ENCODE measurements around the gene PFN1.

Gene PFN1

DNA sequence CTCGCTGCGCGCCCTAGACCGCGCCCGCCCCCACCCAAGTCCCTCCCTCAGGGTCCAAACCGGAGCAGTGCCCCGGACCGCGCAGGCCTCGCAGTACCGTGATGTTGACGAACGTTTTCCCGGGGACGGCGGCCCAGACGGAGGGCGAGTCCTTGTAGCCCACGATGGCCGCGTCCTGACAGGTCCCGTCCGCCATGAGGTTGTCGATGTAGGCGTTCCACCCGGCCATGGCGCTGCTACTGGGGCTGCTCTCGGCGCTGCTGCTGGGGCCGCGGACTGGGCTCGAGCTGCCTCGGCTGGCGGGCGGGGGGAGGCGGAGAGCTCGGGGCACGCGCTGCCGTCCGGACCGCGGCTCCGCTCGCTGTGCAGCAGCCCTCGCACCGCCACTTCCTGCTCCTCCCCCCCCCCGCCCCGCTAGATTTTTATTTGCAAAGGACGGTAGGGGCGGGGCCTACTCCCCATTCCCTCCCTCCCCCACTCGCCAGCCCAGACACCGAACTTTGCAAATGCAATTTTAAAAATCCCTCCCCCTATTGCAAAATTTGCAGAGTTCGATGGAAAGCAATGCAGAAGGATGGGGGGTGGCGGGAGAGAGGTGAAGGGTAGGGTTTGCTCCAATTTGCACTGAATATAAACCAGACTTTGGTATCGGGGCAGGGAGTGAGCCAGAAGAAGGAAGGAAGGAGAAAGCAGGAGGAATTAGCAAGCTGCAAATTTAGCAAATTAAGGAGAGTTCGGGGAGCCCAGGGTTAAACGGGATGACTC is at the start of gene PFN1:
Gene PFN1 (minus strand): TSS at position 365 of the 765 bp plus-strand sequence. CDS start 136 bp downstream, at position 229.
- peak; percentile 94 for DNase-seq (ENCODE audit: low spot score)

DNA sequence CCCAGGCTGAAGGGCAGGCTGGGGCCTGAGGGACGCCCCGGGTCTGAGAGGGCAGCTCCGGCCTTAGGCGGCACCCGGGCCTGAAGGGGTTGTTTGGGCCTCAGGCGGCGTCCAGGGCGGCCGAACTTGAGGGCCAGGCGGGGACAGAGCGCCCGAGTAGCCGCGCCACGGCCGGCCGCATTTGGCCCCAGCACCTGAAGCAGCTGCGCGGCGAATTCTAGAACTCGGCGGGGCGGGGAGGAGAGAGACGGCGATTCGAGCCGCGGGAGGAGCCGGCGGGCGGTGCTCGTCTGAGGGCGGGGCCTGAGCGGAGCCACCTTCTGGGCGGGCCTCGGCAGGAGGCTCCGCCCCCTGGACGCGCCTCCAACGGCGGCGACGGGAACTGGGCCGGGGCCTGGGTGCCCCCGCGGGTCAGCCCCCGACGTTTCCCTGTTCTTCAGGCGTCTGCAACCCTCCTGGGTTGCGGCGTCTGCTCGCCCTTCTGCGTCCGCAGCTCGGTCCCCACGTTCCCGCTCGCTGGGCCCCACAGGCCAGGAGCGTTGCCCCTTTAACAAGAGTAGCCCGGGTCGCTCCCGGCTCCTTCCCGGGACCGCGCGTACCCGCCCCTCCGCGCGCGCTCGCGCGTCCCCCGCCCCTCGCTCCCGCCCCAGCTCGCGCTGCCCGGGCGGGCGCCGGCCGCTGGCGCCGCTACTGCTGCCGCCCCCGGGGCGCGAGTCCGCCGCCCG is 49.1 kb upstream of the PFN1 start, which contains the start of the genes INCA1 and KIF1C:
Gene INCA1 (minus strand): TSS at position 221 of the 725 bp plus-strand sequence. CDS start 3,085 bp downstream, outside the sequence.
Gene KIF1C (plus strand): TSS at position 649 of the 725 bp plus-strand sequence. CDS start 2,297 bp downstream, outside the sequence.
- peak; percentile 90 for DNase-seq (ENCODE audit: low spot score)

DNA sequence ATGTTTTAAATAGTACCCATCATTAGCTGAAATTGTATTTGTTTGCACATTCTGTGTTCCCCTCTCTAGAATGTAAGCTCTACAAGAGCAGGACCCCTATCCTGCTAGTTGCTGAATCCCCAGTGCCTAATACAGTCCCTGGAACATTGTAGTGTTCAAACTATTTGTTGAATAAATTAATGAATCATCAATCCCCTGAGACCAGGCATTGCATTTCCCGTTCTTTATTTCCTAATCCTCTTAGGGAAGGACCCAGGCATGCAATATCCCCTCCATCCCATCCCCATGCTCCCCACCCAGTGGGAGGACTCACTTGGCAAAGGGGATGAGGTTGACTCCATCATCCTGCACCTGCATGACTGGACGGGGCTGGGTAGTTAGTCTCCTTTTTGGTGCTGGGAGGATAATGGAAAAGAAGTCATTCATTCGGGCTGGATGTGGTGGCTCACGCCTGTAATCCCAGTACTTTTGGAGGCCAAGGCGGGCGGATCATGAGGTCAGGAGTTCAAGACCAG is 45.8 kb upstream of the PFN1 start:
- DNase-seq (ENCODE audit: low spot score), result no peak

- DNase-seq (ENCODE audit: low spot score), result no peak
These were observed 39.6 kb upstream of the PFN1 start for GRCh38 chr17:4987767-4988567.

DNA sequence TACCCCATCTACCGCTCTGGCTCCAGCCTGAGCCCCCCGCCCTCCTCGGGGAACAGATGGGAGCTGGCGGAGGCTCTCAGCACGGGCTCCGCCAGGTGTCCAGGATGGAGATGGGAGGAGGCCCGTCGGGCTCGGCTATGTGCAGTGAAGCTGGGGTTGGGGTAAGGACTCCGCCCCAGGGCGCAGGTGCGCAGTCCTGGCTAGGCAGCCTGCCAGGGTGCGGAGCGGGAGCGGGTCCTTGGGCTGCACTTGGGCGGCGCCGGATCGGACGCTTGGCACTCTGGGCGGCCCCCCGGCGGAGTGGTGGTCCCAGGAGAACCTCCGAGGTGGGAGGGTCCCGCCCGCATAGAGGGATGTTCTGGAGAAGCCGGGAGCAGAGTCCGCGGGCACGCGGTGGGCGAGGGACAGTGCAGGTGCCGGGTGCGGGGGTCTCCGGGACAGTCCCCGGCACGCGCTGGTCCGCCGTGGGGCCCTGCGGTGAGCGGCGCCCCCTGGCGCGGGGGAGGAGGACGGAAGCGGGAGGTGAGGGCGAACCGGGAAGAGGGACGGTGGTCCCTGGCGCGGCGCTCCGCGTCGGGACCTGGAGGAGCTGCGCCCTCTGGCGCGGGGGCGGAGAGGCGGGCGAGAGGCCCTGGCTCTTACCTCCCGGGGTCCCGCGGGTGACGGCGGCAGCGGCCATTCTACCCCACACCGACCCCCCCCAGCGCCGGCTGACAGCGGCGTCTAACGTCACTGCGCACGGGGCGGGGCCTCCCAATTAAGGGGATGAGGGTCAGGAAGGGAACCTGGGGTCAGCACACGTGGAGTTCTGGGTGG is 38.8 kb upstream of the PFN1 start, which contains the start of gene CAMTA2:
Gene CAMTA2 (minus strand): TSS at position 725 of the 816 bp plus-strand sequence. CDS start 1,453 bp downstream, outside the sequence.
- DNase-seq (ENCODE audit: low spot score), result peak; percentile 83

DNA sequence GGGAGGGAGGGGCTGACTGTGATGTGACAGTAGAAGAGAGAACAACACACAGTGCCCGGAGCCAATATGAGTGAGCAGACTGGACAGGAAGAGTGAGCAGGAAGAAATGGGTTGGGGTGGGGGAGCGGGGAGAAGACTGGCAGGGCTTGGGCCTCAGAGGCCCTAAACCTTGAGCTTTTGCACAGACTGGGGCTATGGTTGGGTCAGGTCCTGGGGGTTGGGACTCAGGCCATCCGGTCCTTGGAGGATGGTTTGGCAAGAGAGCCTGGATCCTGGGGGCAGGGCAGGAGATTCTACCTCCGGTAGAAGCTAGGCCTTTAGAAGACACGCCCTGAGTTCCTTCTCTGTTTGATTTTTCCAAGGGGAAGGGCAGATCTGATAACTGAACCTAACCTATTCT is 38.1 kb upstream of the PFN1 start:
- DNase-seq (ENCODE audit: low spot score), result no peak

DNA sequence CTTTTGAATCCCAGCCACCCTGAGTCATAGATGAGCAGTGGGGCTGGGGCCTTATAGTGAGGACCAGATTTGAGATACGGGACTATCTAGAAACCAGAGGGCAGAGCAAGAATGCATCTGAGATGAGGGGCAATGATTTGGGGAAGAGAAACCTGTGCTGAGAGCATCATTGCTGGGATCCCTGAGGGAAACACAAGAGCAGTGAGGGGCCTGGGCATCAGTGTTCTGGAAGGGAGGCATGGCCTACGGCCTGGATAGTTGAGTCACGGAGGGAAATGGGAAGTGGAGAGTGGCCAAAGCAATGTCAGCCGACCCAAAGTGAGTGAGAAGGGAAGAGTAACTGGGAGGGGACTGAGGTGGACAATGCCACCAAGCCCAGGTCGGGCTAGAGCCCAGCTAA is 34.0 kb upstream of the PFN1 start:
- no peak for DNase-seq (ENCODE audit: low spot score)

DNA sequence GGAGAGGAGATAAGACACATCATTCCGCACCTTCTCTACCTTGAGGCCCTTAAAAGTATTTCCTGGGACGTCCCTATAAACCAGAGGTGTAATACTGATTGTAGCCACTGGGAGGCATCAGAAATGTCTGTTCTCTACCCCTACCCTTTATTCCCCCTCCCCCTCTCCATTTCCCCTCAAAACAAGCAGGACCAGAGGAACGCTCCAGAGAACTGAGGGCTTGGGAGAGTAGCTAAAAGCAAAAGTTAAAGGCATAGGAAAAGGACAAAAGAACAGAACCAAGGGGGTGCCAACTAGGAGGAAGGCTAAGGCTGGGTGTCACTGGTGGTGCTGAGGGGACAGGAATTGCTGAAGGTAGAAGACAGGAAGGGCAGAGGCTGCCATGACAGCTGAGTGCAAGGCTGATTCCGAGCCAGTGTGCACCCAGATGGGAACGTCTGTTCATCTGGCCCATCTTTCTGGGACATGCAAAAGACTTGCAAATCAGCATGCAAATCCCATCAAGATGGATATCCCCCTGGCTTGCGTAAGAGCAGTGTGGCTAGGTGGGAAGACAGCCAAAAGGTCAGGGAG is 32.4 kb upstream of the PFN1 start:
- peak; percentile 71 for DNase-seq (ENCODE audit: low spot score)

DNA sequence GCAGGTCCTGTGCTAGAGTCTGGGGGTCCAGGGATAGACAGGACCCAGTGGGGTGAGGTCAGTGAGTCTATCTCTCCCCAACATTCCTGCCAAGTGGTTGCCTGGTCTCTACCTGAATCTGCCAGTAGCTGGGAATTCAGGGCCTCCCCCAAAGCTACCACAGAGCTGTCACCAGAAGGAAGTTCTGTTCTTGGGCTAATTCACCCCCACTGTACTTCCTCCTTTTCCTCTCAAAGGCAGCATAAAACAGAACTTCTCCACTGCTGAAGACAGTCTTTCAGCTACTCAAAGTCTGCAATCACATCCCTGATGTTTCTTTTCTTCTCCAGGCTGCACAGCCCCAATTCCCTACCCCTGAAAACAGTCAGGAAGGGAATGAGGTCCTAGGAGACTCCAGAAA is 30.4 kb upstream of the PFN1 start:
- DNase-seq (ENCODE audit: low spot score), result no peak

DNA sequence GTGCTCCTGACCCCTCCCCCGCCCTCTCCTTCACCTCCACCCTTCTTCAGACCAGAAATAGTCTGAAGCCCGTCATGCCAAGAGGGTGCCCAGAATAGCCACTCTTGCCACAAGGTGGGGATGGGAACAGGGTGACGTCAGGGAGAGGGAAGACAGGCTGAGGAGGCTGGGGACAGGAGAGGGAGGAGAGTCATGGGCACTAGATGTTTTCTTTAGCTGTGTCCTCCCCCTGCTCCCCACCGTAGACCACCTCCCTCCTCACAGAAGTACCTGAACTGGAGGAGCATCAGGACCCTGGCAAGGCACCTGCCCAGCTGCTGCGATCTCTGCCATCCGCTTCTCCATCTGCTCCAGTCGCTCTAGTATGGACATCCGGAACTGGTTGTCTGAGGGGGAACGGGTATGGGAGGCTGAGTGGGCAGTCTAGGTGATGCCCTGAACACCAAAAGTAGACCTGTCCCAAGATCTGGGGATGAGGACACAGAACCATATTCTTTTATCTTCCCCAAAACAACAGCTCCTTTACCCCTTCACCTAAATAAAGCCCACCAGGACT is 25.9 kb upstream of the PFN1 start:
- no peak for DNase-seq (ENCODE audit: low spot score)

GRCh38 chr17:4973256-4974114 is 25.2 kb upstream of the PFN1 start:
- DNase-seq (ENCODE audit: low spot score), result no peak

DNA sequence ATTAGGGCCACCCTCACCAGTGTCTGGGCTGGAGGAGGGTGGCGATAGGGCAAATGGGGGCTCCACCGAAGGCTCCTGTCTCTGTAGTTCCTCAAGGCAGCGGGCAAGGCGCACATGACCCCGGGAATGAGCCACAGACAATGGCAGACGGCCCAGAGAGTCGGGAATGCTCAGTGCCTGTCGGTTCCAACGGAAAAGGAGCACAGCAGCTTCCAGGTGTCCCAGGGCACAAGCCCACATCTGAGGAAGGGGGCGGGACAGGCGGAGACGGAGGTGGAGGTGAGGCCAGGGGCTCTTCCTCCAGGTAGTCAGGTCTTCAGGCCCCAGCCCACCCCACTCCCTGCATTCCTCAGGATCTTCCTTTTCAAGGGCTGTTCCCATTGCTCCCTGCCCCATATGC is 24.4 kb upstream of the PFN1 start:
- DNase-seq (ENCODE audit: low spot score), result no peak

DNA sequence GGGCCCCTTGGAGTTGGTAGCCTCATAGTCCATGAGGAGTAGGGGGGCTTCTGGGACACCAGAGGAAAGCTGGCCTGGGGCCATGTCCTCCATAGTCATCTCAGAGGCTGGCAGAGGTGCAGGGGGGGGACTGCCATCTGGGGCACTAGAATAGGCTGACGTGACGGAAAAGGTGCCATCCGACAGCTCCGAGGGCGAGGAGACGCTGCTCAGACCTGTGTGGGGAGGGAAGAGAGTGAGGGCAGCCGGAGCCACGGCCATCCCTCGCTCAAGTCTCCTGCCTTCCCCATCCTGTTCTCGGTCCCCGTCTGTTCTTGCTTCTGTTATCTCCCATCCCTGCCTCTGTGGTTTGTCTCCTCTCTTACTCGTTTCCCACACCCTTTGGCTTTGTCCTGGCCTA is 24.0 kb upstream of the PFN1 start:
- DNase-seq (ENCODE audit: low spot score), result no peak

- no peak for DNase-seq (ENCODE audit: low spot score)
These were observed 23.5 kb upstream of the PFN1 start for GRCh38 chr17:4971826-4972225.

GRCh38 chr17:4970273-4970672 is 21.9 kb upstream of the PFN1 start:
- no peak for DNase-seq (ENCODE audit: low spot score)

DNA sequence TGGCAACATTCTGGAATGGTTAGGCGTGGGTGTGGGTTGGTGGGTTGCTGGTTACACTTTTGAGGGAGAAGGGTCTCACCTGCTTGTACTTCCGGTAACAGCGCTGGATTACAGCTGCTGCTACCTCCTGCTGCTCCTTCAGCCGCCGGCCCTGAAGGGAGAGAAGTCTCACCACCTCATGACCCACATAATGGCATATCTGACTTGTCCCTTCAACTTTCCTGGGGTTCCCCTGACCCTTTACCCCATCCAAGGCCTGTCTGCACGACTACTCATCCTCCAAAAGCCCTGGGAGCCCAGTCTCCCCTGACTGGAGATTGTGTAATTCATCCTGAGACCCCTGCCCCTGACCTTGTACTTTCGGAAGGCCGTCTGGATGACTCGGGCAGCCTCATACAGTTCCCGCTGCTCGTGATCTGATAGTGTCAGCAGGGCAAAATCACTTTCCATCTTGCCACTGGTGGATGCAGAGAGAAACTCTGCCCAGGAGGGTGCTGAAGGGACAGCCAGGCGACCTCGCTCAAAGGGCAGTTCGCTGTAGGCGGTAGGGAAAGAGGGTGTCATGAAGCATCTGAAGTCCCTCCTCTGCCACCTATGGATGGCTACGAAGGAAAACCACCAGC is 21.3 kb upstream of the PFN1 start:
- no peak for DNase-seq (ENCODE audit: low spot score)

DNA sequence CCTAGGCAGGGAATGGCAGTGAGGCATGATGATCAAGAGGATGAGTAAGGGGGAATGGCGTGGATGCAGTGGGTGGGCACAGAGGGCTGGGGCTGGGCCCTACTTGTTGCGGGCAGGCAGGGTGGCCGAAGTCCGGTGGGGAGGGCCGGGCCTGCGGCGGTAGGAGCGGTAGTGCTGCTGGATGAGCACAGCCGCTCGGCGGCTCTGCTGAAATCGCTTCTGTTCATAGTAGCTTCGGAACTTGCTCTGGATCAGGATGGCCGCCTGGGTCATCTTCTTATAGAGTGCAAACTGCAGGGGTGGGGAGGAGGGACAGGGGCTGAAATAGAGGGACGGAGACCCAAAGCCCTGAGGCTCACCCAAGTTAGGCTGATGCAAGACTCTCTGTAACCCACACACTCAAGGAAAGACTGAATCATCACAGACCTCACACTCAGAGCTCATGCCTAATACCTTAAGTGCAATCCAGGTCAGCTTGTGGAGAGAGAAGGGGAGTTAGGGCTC is 20.8 kb upstream of the PFN1 start:
- no peak for DNase-seq (ENCODE audit: low spot score)

- DNase-seq (ENCODE audit: low spot score), result no peak
These were observed 20.2 kb upstream of the PFN1 start for GRCh38 chr17:4968486-4969046.

Measured in CD4-positive, alpha-beta T cell treated with Interleukin-15 for 4 hours (primary cell).